GM18517 (cell line): ENCODE data around the gene EXOC6B.
"Not testable (repeated sequence)": the region's sequence is repeated elsewhere in the genome, so short reads cannot be mapped to it uniquely, and the experiment has no call there.

Source experiments
- ATAC-seq: cut with Tn5 transposase; IDR thresholded peaks from one replicate; pipeline ENCODE4 v1.9.1; 2021; ENCODE audit warnings: mild to moderate bottlenecking, moderate library complexity; ENCODE audit not compliant: unreplicated experiment

The EXOC6B gene

DNA sequence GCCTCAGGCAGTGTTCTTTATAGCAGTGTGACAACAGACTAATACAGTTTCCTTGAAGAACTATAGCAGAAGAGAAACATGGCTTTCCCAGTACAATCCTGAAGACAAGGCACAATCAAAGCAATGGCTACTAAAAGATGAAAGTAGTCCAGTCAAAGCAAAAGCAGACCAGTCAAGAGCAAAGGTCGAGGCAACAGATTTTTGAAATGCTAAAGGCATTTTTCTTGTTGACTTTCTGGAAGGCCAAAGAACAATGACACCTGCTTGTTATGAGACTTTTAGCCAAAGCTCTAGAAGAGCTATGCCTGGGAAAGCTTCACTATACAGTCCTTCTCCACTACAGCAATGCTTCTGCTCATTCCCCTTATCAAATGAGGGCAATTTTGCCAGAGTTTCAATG, 269.9 kb downstream of the EXOC6B start:
- ATAC-seq, result no peak

DNA sequence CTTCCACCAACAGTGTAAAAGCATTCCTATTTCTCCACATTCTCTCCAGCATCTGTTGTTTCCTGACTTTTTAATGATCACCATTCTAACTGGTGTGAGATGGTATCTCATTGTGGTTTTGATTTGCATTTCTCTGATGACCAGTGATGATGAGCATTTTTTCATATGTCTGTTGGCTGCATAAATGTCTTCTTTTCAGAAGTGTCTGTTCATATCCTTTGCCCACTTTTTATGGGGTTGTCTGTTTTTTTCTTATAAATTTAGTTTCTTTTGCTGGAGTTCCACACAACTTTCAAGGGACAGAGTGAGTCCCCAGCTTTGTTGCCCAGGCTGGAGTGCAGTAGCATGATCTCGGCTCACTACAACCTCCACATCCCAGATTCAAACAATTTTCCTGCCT, 270.5 kb downstream of the EXOC6B start:
- not testable (repeated sequence) for ATAC-seq

- not testable (repeated sequence) for ATAC-seq
These were observed 270.9 kb downstream of the EXOC6B start for GRCh38 chr2:72554910-72555309.

DNA sequence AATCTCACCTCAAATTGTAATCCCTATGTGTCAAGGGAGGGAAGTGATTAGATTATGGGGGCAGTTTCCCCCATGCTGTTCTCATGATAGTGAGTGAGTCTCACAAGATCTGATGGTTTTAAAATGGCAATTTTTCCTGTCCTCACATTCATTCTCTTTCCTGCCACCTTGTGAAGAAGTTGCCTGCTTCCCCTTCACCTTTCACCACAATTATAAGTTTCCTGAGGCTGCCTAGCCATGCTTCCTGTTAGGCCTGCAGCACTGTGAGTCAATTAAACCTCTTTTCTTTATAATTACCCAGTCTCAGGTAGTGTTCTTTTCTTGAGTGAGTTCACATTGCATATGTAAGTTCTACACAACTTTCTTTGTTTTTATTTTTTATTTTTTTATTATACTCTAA, 271.5 kb downstream of the EXOC6B start:
- ATAC-seq, result no peak

GRCh38 chr2:72548081-72548764, 277.6 kb downstream of the EXOC6B start:
- ATAC-seq, result no peak

- ATAC-seq, result no peak
These were observed 280.0 kb downstream of the EXOC6B start for GRCh38 chr2:72545790-72546189.

GRCh38 chr2:72544554-72544953, 281.3 kb downstream of the EXOC6B start:
- no peak for ATAC-seq

GRCh38 chr2:72543497-72544216, 282.2 kb downstream of the EXOC6B start:
- no peak for ATAC-seq

- ATAC-seq, result no peak
These were observed 286.7 kb downstream of the EXOC6B start for GRCh38 chr2:72539071-72539552.

- ATAC-seq, result no peak
These were observed 287.3 kb downstream of the EXOC6B start for GRCh38 chr2:72538486-72538885.

DNA sequence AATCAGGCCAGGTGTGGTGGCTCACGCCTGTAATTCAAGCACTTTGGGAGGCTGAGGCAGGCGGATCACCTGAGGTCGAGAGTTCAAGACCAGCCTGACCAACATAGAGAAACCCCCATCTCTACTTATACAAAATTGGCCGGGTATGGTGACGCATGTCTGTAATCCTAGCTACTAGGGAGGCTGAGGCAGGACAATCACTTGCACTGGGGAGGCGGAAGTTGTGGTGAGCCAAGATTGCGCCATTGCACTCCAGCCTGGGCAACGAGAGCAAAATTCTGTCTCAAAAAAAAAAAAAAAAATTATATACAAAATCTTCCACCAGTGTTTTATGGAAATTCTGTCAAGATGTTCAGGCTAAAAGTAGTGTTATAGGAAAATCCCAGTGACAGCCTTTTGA, 290.2 kb downstream of the EXOC6B start:
- ATAC-seq, result not testable (repeated sequence)

GRCh38 chr2:72533765-72534164, 292.1 kb downstream of the EXOC6B start:
- no peak for ATAC-seq

- ATAC-seq, result no peak
These were observed 298.4 kb downstream of the EXOC6B start for GRCh38 chr2:72527424-72527823.

DNA sequence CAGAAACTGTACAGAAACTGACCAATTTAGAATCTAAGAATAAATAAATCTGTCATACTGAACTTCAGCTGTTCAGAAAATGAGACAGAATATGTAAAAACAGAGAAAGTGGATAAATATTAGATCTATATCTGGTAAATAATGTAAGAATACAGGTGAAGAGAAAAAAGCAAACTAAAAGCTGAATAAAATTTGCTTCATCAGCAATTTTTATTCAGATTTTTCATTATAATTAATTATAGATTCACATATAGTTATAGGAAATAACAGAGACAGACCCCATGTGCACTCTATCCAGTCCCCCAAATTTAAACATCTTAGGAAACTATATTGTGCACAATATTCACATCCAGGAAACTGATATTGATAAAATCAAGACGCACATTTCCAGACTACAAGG, 299.2 kb downstream of the EXOC6B start:
- ATAC-seq, result no peak

DNA sequence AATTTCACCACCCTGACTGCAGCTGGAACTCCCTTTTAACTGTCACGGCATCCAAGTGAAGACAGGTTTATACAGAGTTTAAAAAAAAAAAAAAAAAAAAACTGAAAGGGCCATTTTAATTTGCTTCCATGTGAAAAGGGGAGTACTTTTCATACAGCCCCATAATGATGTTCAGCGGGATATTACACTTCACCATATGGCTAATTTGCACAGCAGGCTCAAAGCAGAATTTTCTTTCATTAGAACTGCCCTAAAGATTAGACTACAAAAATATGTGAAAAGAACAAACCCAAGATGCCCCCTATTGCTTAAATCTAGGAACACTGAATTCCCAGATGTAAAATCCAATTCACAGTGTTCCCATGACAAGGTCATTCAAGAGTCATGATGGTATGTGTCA, 301.8 kb downstream of the EXOC6B start:
- ATAC-seq, result no peak

GRCh38 chr2:72515696-72516095, 310.1 kb downstream of the EXOC6B start:
- no peak for ATAC-seq

DNA sequence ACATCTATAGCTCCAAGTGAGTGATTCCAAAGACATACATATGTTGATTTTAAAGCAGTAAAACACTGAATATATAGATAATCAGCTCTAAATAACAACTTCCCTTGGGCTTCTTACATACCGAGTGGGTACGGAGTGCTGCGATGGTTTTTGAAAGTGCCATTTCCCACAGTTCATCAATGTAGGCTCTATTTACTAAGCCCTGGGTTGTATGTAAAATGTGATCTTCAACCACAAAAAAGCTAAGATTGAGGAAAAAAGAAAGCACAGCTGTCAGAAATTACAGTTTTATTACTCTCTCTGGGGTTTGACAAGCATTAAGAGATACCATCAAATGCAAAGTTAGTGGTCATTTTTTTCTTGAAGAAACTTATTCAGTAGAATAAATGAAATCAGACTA, 312.8 kb downstream of the EXOC6B start:
- no peak for ATAC-seq

DNA sequence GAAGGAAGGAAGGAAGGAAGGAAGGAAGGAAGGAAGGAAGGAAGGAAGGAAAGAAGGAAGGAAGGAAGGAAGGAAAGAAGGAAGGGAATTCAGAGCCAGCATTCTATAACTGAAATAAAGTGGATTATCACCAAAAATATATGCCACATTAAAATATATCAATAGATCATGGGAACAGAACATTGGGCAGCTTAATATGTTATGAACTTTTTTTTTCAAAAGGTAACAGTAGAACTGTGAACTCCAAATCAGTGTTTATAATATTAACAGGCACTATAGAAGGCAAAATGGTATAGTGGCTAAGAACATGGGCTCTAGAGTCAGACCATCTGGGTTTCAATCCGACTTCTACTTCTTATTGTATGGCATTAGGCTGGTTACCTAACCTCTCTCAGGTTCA, 313.5 kb downstream of the EXOC6B start:
- no peak for ATAC-seq

GRCh38 chr2:72511906-72512305, 313.9 kb downstream of the EXOC6B start:
- no peak for ATAC-seq

DNA sequence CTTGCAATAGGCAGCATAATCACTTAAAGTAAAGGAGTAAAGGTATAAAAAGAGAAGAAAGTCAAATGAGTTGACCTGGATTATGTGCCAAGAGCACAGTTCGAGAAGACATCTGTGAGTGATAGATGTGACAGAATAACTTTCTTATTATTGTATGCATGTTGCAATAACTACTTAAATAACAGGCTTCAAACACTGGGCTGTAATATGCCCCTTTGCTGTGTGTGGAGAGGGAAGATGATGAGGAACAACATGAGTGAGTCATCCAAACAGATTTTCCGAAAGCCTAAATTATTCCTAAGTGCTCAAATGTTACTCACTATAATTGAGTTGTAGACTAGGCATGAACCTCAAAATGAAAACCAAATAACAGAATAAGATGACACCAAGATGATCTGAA, 328.1 kb downstream of the EXOC6B start:
- no peak for ATAC-seq

DNA sequence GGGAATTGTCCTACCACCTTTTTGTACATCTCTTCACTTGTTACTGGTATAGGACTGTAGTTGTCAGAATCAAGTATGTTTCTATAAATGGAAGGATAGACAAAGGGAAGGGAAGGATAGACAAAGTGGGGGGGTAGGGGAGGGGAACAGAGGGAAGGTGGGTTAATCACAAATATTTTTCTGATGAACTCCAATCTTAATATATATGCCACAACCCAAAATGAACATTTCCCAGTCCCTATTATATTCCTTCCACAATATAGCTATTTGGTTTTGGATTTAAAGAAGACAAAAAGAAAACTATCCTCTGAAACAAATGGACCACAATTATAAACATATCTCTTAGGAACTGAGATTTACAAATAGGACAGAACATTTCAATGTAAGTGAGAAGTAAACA, 329.4 kb downstream of the EXOC6B start:
- no peak for ATAC-seq

- ATAC-seq, result no peak
These were observed 331.4 kb downstream of the EXOC6B start for GRCh38 chr2:72494392-72494791.
